SK-N-SH treated with all-trans-retinoic acid at 6 μM for 48 hours (cell line): ENCODE results near the gene FOXN3.
A peak's percentile ranks its signal among the peaks of the same experiment; 100 is the strongest.

Experiments used
- ATAC-seq: fragments of 200-7000 bp; cut with Tn5 transposase; 3 replicates; pipeline ENCODE4 v1.9.1; 2020; ENCODE audit warnings: mild to moderate bottlenecking, moderate library complexity
- ARNTL ChIP-seq: fragments of 450-650 bp; formaldehyde crosslinking; IDR thresholded peaks from 2 replicates; pipeline ENCODE4 v1.5.0; 2020; ENCODE audit warnings: low read depth, mild to moderate bottlenecking, moderate library complexity, borderline replicate concordance
- BACH2 ChIP-seq: fragments of 250-450 bp; sonication (Bioruptor Pico); IDR thresholded peaks from 2 replicates; pipeline ENCODE4 v1.9.0; 2021; ENCODE audit warnings: mild to moderate bottlenecking, borderline replicate concordance
- CSDC2 ChIP-seq: fragments of 250-450 bp; sonication (Bioruptor Pico); IDR thresholded peaks from 2 replicates; pipeline ENCODE4 v1.5.0; 2020; ENCODE audit warnings: mild to moderate bottlenecking, moderate library complexity
- ESRRG ChIP-seq: fragments of 250-450 bp; sonication (Bioruptor Pico); IDR thresholded peaks from 2 replicates; pipeline ENCODE4 v1.6.1; 2021; ENCODE audit warnings: mild to moderate bottlenecking
- GLIS3 ChIP-seq: fragments of 250-450 bp; sonication (Bioruptor Pico); IDR thresholded peaks from 2 replicates; pipeline ENCODE4 v1.5.0; 2020; ENCODE audit warnings: mild to moderate bottlenecking, moderate library complexity
- ISL1 ChIP-seq: fragments of 250-450 bp; sonication (Bioruptor Pico); IDR thresholded peaks from 2 replicates; pipeline ENCODE4 v2.1.2; 2022; ENCODE audit warnings: mild to moderate bottlenecking, moderate library complexity
- OSR1 ChIP-seq: fragments of 250-450 bp; sonication (Bioruptor Pico); IDR thresholded peaks from 2 replicates; pipeline ENCODE4 v1.8.0; 2022; ENCODE audit warnings: moderate library complexity, mild to moderate bottlenecking, inconsistent platforms
- PPARA ChIP-seq: fragments of 250-450 bp; sonication (Bioruptor Pico); IDR thresholded peaks from 2 replicates; pipeline ENCODE4 v1.5.0; 2020; ENCODE audit warnings: mild to moderate bottlenecking, borderline replicate concordance
- RARB ChIP-seq: fragments of 250-450 bp; sonication (Bioruptor Pico); IDR thresholded peaks from 2 replicates; pipeline ENCODE4 v1.8.0; 2021; ENCODE audit warnings: mild to moderate bottlenecking, moderate library complexity
- TCF4 ChIP-seq: fragments of 250-450 bp; sonication (Bioruptor Pico); IDR thresholded peaks from 2 replicates; pipeline ENCODE4 v1.8.0; 2021; ENCODE audit warnings: mild to moderate bottlenecking, moderate library complexity, borderline replicate concordance
- TOX ChIP-seq: fragments of 250-450 bp; sonication (Bioruptor Pico); IDR thresholded peaks from 2 replicates; pipeline ENCODE4 v1.8.0; 2021; ENCODE audit warnings: mild to moderate bottlenecking, moderate library complexity, borderline replicate concordance
- ZC3H10 ChIP-seq: fragments of 250-450 bp; sonication (Bioruptor Pico); IDR thresholded peaks from 2 replicates; pipeline ENCODE4 v1.5.1; 2021; ENCODE audit warnings: mild to moderate bottlenecking, moderate library complexity
- ZFP3 ChIP-seq: fragments of 250-450 bp; sonication (Bioruptor Pico); IDR thresholded peaks from 2 replicates; pipeline ENCODE4 v1.5.0; 2020; ENCODE audit warnings: mild to moderate bottlenecking, moderate library complexity
- ZFP30 ChIP-seq: fragments of 450-650 bp; formaldehyde crosslinking; IDR thresholded peaks from 2 replicates; pipeline ENCODE4 v1.5.0; 2022; ENCODE audit warnings: mild to moderate bottlenecking, moderate library complexity
- ZNF565 ChIP-seq: fragments of 450-650 bp; formaldehyde crosslinking; conservative IDR thresholded peaks from 2 replicates; pipeline ENCODE4 v1.5.0; 2020; ENCODE audit warnings: low read depth, mild to moderate bottlenecking, moderate library complexity
- ZNF70 ChIP-seq: fragments of 450-650 bp; formaldehyde crosslinking; IDR thresholded peaks from 2 replicates; pipeline ENCODE4 v1.5.0; 2020; ENCODE audit warnings: mild to moderate bottlenecking, moderate library complexity
- ZNF8 ChIP-seq: fragments of 450-650 bp; formaldehyde crosslinking; IDR thresholded peaks from 2 replicates; pipeline ENCODE4 v1.5.0; 2020; ENCODE audit warnings: mild to moderate bottlenecking, moderate library complexity
- TF ChIP-seq, protein P1 (sequence below): fragments of 250-450 bp; sonication (Bioruptor Pico); IDR thresholded peaks from 2 replicates; pipeline ENCODE4 v1.8.0; 2021; ENCODE audit warnings: low read depth, mild to moderate bottlenecking, moderate library complexity, borderline replicate concordance
- TF ChIP-seq, protein P2 (sequence below): fragments of 250-450 bp; sonication (Bioruptor Pico); IDR thresholded peaks from 2 replicates; pipeline ENCODE4 v1.5.1; 2020; ENCODE audit warnings: low read depth, mild to moderate bottlenecking, moderate library complexity
- TF ChIP-seq, protein P3 (sequence below): fragments of 250-450 bp; sonication (Bioruptor Pico); IDR thresholded peaks from 2 replicates; pipeline ENCODE4 v1.5.1; 2021; ENCODE audit warnings: mild to moderate bottlenecking, moderate library complexity
- TF ChIP-seq, protein P4 (sequence below): fragments of 250-450 bp; sonication (Bioruptor Pico); IDR thresholded peaks from 2 replicates; pipeline ENCODE4 v1.5.0; 2020; ENCODE audit warnings: mild to moderate bottlenecking, moderate library complexity

Gene FOXN3

DNA sequence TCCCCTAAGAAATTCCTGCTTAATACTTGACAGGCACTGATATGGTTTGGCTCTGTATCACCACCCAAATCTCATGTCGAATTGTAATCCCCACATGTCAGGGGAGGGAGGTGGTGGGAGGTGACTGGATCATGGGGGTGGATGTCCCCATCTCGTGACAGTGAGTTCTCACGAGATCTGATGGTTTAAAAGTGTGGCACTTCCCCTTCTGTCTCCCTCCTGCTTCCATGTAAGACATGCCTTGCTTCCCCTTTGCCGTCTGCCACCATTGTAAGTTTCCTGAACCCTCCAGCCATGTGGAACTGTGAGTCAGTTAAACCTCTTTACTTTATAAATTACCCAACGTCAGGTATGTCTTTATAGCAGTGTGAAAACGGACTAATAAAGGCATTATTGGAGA, 198.0 kb downstream of the FOXN3 start:
- no peak for ATAC-seq
- TF ChIP-seq, protein P1, sequence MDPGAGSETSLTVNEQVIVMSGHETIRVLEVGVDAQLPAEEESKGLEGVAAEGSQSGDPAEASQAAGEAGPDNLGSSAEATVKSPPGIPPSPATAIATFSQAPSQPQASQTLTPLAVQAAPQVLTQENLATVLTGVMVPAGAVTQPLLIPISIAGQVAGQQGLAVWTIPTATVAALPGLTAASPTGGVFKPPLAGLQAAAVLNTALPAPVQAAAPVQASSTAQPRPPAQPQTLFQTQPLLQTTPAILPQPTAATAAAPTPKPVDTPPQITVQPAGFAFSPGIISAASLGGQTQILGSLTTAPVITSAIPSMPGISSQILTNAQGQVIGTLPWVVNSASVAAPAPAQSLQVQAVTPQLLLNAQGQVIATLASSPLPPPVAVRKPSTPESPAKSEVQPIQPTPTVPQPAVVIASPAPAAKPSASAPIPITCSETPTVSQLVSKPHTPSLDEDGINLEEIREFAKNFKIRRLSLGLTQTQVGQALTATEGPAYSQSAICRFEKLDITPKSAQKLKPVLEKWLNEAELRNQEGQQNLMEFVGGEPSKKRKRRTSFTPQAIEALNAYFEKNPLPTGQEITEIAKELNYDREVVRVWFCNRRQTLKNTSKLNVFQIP = no peak
- no peak for TF ChIP-seq PPARA (CRISPR knock-in tag)
- TF ChIP-seq, protein P2, sequence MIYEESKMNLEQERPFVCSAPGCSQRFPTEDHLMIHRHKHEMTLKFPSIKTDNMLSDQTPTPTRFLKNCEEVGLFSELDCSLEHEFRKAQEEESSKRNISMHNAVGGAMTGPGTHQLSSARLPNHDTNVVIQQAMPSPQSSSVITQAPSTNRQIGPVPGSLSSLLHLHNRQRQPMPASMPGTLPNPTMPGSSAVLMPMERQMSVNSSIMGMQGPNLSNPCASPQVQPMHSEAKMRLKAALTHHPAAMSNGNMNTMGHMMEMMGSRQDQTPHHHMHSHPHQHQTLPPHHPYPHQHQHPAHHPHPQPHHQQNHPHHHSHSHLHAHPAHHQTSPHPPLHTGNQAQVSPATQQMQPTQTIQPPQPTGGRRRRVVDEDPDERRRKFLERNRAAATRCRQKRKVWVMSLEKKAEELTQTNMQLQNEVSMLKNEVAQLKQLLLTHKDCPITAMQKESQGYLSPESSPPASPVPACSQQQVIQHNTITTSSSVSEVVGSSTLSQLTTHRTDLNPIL (CRISPR knock-in tag) = no peak
- no peak for TF ChIP-seq ZC3H10 (CRISPR knock-in tag)
- TF ChIP-seq ARNTL (CRISPR knock-in tag) = no peak
- no peak for TF ChIP-seq ZNF70 (CRISPR knock-in tag)
- TF ChIP-seq ZFP30 (CRISPR knock-in tag) = no peak
- no peak for TF ChIP-seq ZNF8 (CRISPR knock-in tag)
- TF ChIP-seq TOX = no peak
- TF ChIP-seq CSDC2 = no peak
- TF ChIP-seq ISL1 = no peak
- TF ChIP-seq, protein P3, sequence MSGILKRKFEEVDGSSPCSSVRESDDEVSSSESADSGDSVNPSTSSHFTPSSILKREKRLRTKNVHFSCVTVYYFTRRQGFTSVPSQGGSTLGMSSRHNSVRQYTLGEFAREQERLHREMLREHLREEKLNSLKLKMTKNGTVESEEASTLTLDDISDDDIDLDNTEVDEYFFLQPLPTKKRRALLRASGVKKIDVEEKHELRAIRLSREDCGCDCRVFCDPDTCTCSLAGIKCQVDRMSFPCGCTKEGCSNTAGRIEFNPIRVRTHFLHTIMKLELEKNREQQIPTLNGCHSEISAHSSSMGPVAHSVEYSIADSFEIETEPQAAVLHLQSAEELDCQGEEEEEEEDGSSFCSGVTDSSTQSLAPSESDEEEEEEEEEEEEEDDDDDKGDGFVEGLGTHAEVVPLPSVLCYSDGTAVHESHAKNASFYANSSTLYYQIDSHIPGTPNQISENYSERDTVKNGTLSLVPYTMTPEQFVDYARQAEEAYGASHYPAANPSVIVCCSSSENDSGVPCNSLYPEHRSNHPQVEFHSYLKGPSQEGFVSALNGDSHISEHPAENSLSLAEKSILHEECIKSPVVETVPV (CRISPR knock-in tag) = no peak
- no peak for TF ChIP-seq GLIS3 (CRISPR knock-in tag)
- no peak for TF ChIP-seq RARB (CRISPR knock-in tag)
- TF ChIP-seq ESRRG (CRISPR knock-in tag) = no peak

DNA sequence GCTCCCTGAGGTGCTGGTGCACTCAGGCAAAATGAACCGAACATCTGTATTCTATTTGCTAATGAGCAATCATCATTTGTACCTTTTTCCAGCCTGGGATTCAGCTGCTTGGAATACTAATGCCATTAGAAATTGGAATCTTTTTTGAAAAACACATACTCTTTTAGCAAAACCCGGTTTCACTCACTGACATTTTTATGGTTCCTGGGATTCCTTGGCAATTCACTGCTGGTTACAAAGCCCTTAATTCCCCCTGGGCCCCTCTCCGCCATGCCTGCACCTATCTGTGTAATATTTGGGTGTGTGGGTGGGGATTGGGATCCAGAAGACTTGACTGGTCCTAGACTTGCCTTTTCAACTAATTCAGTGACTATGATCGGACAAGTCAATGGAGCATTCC, 199.1 kb downstream of the FOXN3 start:
- TF ChIP-seq ZNF8 (CRISPR knock-in tag) (no peak), ESRRG (CRISPR knock-in tag) (no peak), ZFP3 (CRISPR knock-in tag) (no peak), ZNF565 (CRISPR knock-in tag) (no peak), GLIS3 (CRISPR knock-in tag) (no peak), BACH2 (CRISPR knock-in tag) (no peak)
- TF ChIP-seq, protein P4, sequence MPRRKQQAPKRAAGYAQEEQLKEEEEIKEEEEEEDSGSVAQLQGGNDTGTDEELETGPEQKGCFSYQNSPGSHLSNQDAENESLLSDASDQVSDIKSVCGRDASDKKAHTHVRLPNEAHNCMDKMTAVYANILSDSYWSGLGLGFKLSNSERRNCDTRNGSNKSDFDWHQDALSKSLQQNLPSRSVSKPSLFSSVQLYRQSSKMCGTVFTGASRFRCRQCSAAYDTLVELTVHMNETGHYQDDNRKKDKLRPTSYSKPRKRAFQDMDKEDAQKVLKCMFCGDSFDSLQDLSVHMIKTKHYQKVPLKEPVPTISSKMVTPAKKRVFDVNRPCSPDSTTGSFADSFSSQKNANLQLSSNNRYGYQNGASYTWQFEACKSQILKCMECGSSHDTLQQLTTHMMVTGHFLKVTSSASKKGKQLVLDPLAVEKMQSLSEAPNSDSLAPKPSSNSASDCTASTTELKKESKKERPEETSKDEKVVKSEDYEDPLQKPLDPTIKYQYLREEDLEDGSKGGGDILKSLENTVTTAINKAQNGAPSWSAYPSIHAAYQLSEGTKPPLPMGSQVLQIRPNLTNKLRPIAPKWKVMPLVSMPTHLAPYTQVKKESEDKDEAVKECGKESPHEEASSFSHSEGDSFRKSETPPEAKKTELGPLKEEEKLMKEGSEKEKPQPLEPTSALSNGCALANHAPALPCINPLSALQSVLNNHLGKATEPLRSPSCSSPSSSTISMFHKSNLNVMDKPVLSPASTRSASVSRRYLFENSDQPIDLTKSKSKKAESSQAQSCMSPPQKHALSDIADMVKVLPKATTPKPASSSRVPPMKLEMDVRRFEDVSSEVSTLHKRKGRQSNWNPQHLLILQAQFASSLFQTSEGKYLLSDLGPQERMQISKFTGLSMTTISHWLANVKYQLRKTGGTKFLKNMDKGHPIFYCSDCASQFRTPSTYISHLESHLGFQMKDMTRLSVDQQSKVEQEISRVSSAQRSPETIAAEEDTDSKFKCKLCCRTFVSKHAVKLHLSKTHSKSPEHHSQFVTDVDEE (CRISPR knock-in tag) = no peak
- TF ChIP-seq, all 23 proteins: peak for 0

DNA sequence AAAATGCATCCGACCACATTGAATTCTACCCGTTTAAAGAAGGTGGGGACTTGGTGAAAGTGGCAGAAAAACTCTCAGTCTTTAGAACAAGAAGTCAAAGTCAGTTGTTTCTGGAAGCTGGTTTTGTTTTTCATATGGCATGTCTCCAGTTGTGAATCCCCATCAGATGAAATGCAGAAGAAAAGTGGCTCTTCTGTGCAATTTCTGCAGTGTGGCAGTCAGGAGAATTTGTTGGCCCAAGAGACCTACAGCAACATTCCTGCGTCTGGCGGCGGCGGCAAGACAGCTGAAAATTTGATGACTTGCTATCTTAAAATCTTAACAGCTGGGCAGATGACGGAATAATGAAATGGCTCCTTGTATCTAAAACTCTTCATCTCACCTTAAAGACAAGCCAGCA, 201.5 kb downstream of the FOXN3 start:
- TF ChIP-seq PPARA (CRISPR knock-in tag) = no peak
- TF ChIP-seq, protein P4 (CRISPR knock-in tag) = 0 out of 2 replicates have a peak, but pooled peaks have one; percentile 13
- no peak for ATAC-seq

More for the DNA sequence above, 199.1 kb downstream of the FOXN3 start:
- no peak for ATAC-seq

DNA sequence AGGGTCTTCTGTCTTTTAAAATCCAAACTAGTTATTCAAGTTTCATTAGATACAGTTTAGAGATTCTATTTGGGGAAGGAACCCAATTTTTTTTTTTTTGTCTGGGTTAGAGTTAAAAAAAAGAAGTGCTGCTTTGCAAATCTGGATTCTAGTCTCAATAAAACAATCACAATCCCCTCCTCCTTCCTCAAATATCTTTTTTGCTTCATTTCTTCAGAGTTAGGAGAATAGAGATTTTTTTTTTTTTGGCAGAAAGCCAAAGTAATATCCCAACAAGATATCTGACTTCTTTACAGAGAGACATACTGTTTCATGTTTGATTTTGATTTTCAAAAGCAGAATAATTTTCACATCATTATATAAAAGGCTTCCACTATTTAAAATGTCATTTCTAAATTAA, 201.9 kb downstream of the FOXN3 start:
- ATAC-seq = no peak
- TF ChIP-seq ARNTL (CRISPR knock-in tag) (no peak), RARB (CRISPR knock-in tag) (no peak), OSR1 (CRISPR knock-in tag) (no peak), GLIS3 (CRISPR knock-in tag) (no peak), ZNF565 (CRISPR knock-in tag) (no peak), ZFP3 (CRISPR knock-in tag) (no peak), ZNF8 (CRISPR knock-in tag) (no peak), TCF4 (CRISPR knock-in tag) (no peak)
- TF ChIP-seq, protein P3 (CRISPR knock-in tag) = no peak
- TF ChIP-seq, protein P2 (CRISPR knock-in tag) = no peak
